ENCODE data around the gene SERINC3. TPM values are rescaled to one million over a fixed set of nuclear protein-coding genes. Genes with fewer than 3 reads are reported as not detected.
"Not testable (repeated sequence)": the region's sequence is repeated elsewhere in the genome, so short reads cannot be mapped to it uniquely, and the experiment has no call there.

The SERINC3 gene
- polyA plus RNA-seq, 1 donor (not counting 4 experiments of a cell fraction or from before 2014, with no cell fraction given): 118 TPM

DNA sequence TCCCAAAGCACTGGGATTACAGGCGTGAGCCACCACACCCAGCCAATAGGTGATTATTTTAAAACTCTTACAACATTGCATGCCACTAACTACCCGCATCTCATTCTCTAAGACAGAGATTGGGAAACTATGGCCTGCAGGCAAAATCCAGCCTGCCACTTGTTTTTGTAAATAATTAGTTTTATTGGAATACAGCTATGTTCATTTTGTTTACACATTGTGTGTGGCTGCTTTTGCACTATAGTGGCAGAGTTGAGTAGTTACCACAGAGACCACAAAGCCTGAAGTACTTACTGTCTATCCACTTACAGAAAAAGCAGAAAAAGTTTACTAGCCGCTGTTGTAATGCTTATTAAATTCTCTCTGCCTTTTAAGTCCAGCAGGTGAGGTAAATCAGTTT, 44.1 kb upstream of the SERINC3 start:
- DNase-seq (ENCODE audit: low read depth, low spot score): no peak
- Histone ChIP-seq H3K27ac (ENCODE audit: control insufficient read depth, insufficient read depth, low read length) (no peak overlapping the region), H3K9me1 (ENCODE audit: control insufficient read depth, extremely low read depth, insufficient read depth, low read length) (no peaks in the 10 kb centered on the region), H3K27me3 (ENCODE audit: control insufficient read depth, extremely low read depth, insufficient read depth, low read length) (no peaks in the 10 kb centered on the region), H3K4me1 (ENCODE audit: control insufficient read depth, extremely low read depth, insufficient read depth, low read length) (peaks cover 9% of the 10 kb centered on the region), H3K4me3 (ENCODE audit: control insufficient read depth in 2 of 3, extremely low read depth in 1 of 3, insufficient read depth in 2 of 3, low read depth in 1 of 3, low read length in 3 of 3) (no peak overlapping the region), H3K4me2 (ENCODE audit: control insufficient read depth, extremely low read depth, insufficient read depth, low read depth, low read length) (no peak overlapping the region), H4K20me1 (ENCODE audit: control insufficient read depth, extremely low read depth, insufficient read depth, low read length) (no peaks in the 10 kb centered on the region), H3K9me3 (ENCODE audit: control insufficient read depth, low read depth, low read length) (no peaks in the 10 kb centered on the region), H3K9ac (ENCODE audit: control insufficient read depth, extremely low read depth, insufficient read depth, low read length) (no peak overlapping the region), H2AFZ (ENCODE audit: control insufficient read depth, low read length) (no peak overlapping the region), H3K79me2 (ENCODE audit: control insufficient read depth, insufficient read depth, low read length) (no peaks in the 10 kb centered on the region), H3K36me3 (ENCODE audit: control insufficient read depth in 2 of 2, extremely low read depth in 1 of 2, insufficient read depth in 2 of 2, low read length in 2 of 2) (no peaks in the 10 kb centered on the region)
- no peak for TF ChIP-seq EZH2 (IDR thresholded peaks at IDR 0.05; ENCODE audit: low read length)
- TF ChIP-seq, protein P1, sequence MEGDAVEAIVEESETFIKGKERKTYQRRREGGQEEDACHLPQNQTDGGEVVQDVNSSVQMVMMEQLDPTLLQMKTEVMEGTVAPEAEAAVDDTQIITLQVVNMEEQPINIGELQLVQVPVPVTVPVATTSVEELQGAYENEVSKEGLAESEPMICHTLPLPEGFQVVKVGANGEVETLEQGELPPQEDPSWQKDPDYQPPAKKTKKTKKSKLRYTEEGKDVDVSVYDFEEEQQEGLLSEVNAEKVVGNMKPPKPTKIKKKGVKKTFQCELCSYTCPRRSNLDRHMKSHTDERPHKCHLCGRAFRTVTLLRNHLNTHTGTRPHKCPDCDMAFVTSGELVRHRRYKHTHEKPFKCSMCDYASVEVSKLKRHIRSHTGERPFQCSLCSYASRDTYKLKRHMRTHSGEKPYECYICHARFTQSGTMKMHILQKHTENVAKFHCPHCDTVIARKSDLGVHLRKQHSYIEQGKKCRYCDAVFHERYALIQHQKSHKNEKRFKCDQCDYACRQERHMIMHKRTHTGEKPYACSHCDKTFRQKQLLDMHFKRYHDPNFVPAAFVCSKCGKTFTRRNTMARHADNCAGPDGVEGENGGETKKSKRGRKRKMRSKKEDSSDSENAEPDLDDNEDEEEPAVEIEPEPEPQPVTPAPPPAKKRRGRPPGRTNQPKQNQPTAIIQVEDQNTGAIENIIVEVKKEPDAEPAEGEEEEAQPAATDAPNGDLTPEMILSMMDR (optimal IDR thresholded peaks at IDR 0.05 in 1 of 3, IDR thresholded peaks at IDR 0.05 in 1 of 3, conservative IDR thresholded peaks at IDR 0.05 in 1 of 3; ENCODE audit: extremely low read depth in 1 of 3, insufficient read depth in 2 of 3, low read length in 3 of 3): no peak
- dilution Hi-C loops (cut with MboI; ENCODE audit: extremely low pct_ligation_motif_present, low sequenced_read_pairs): no loop called here
- no peak for FAIRE-seq

DNA sequence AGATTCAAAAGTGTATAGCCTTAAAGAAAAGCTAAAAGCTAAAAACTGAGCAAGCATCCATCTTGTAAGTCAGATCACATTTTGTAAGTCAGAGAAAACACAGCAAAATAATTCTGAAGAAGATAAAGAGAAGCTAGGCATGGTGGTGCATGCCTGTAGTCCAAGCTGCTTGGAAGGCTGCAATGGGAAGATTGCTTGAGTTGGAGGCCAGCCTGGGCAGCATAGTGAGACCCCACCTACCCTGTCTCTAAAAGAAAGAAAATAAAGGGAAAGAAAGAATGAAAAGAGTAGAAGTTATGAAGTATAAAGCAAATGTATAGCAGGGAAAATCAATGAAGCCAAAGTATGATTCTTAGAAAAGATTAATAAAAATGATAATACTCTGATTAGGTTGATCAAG, 40.0 kb upstream of the SERINC3 start:
- Histone ChIP-seq H3K4me2 (ENCODE audit: control insufficient read depth, extremely low read depth, insufficient read depth, low read depth, low read length) (no peak overlapping the region), H3K27ac (ENCODE audit: control insufficient read depth, insufficient read depth, low read length) (no peak overlapping the region), H3K9me1 (ENCODE audit: control insufficient read depth, extremely low read depth, insufficient read depth, low read length) (no peaks in the 10 kb centered on the region), H2AFZ (ENCODE audit: control insufficient read depth, low read length) (no peak overlapping the region), H3K9ac (ENCODE audit: control insufficient read depth, extremely low read depth, insufficient read depth, low read length) (no peak overlapping the region), H4K20me1 (ENCODE audit: control insufficient read depth, extremely low read depth, insufficient read depth, low read length) (no peaks in the 10 kb centered on the region), H3K4me1 (ENCODE audit: control insufficient read depth, extremely low read depth, insufficient read depth, low read length) (peaks cover 2% of the 10 kb centered on the region), H3K4me3 (ENCODE audit: control insufficient read depth in 2 of 3, extremely low read depth in 1 of 3, insufficient read depth in 2 of 3, low read depth in 1 of 3, low read length in 3 of 3) (no peak overlapping the region), H3K27me3 (ENCODE audit: control insufficient read depth, extremely low read depth, insufficient read depth, low read length) (no peaks in the 10 kb centered on the region), H3K79me2 (ENCODE audit: control insufficient read depth, insufficient read depth, low read length) (no peaks in the 10 kb centered on the region), H3K36me3 (ENCODE audit: control insufficient read depth in 2 of 2, extremely low read depth in 1 of 2, insufficient read depth in 2 of 2, low read length in 2 of 2) (no peaks in the 10 kb centered on the region), H3K9me3 (ENCODE audit: control insufficient read depth, low read depth, low read length) (no peaks in the 10 kb centered on the region)
- TF ChIP-seq, protein P1 (optimal IDR thresholded peaks at IDR 0.05 in 1 of 3, IDR thresholded peaks at IDR 0.05 in 1 of 3, conservative IDR thresholded peaks at IDR 0.05 in 1 of 3; ENCODE audit: extremely low read depth in 1 of 3, insufficient read depth in 2 of 3, low read length in 3 of 3): no peak
- no peak for TF ChIP-seq EZH2 (IDR thresholded peaks at IDR 0.05; ENCODE audit: low read length)
- dilution Hi-C loops (cut with MboI; ENCODE audit: extremely low pct_ligation_motif_present, low sequenced_read_pairs): no loop called here
- DNase-seq (ENCODE audit: low read depth, low spot score): no peak
- no peak for FAIRE-seq

- H4K20me1 ChIP-seq (ENCODE audit: control insufficient read depth, extremely low read depth, insufficient read depth, low read length); H3K4me1 ChIP-seq (ENCODE audit: control insufficient read depth, extremely low read depth, insufficient read depth, low read length); H3K36me3 ChIP-seq (ENCODE audit: control insufficient read depth in 2 of 2, extremely low read depth in 1 of 2, insufficient read depth in 2 of 2, low read length in 2 of 2); FAIRE-seq; DNase-seq (ENCODE audit: low read depth, low spot score); H3K79me2 ChIP-seq (ENCODE audit: control insufficient read depth, insufficient read depth, low read length); H2AFZ ChIP-seq (ENCODE audit: control insufficient read depth, low read length); H3K4me2 ChIP-seq (ENCODE audit: control insufficient read depth, extremely low read depth, insufficient read depth, low read depth, low read length); H3K27me3 ChIP-seq (ENCODE audit: control insufficient read depth, extremely low read depth, insufficient read depth, low read length); H3K9ac ChIP-seq (ENCODE audit: control insufficient read depth, extremely low read depth, insufficient read depth, low read length); H3K4me3 ChIP-seq (ENCODE audit: control insufficient read depth in 2 of 3, extremely low read depth in 1 of 3, insufficient read depth in 2 of 3, low read depth in 1 of 3, low read length in 3 of 3); H3K9me3 ChIP-seq (ENCODE audit: control insufficient read depth, low read depth, low read length); H3K27ac ChIP-seq (ENCODE audit: control insufficient read depth, insufficient read depth, low read length); dilution Hi-C loops (cut with MboI; ENCODE audit: extremely low pct_ligation_motif_present, low sequenced_read_pairs); H3K9me1 ChIP-seq (ENCODE audit: control insufficient read depth, extremely low read depth, insufficient read depth, low read length): not testable (repeated sequence)
Observed at GRCh38 chr20:44560818-44561217, 38.9 kb upstream of the SERINC3 start.
